Astrocyte (in vitro differentiated cells and primary cell): Measurements from ENCODE around the gene DDN.

Experiments used
- CTCF ChIP-seq: IDR thresholded peaks from 2 replicates; pipeline ENCODE4 v1.5.1; 2011; ENCODE audit warnings: low read depth, mild to moderate bottlenecking, inconsistent platforms, low read length, moderate library complexity; ENCODE audit not compliant: insufficient read depth
- EZH2 ChIP-seq: IDR thresholded peaks from 2 replicates; pipeline ENCODE4 v1.6.1; 2012; ENCODE audit warnings: mild to moderate bottlenecking, low read length, inconsistent platforms; ENCODE audit not compliant: insufficient read depth

- no peak for TF ChIP-seq CTCF
- no peak for TF ChIP-seq EZH2
Observed at GRCh38 chr12:49017891-49018260, 18.7 kb upstream of the DDN start.
